EH (cell line): ENCODE results near the gene EGFLAM.

Experiments used
- DNase-seq: peaks from one replicate; pipeline ENCODE4 v3.0.0-alpha.2; 2015; ENCODE audit warnings: low read depth

The EGFLAM gene

GRCh38 chr5:38448568-38449350 is 190.4 kb downstream of the EGFLAM start:
- no peak for DNase-seq

- DNase-seq: no peak
Measured at GRCh38 chr5:38450627-38451026, 192.3 kb downstream of the EGFLAM start.

GRCh38 chr5:38451074-38451725 is 192.8 kb downstream of the EGFLAM start:
- DNase-seq: no peak

GRCh38 chr5:38452201-38452600 is 193.8 kb downstream of the EGFLAM start:
- no peak for DNase-seq

GRCh38 chr5:38453506-38453905 is 195.1 kb downstream of the EGFLAM start:
- no peak for DNase-seq

GRCh38 chr5:38453921-38454320 is 195.6 kb downstream of the EGFLAM start:
- no peak for DNase-seq

GRCh38 chr5:38455796-38456330 is 197.5 kb downstream of the EGFLAM start:
- DNase-seq: no peak

- peak; percentile 43 for DNase-seq
Measured at GRCh38 chr5:38456657-38457399, 198.5 kb downstream of the EGFLAM start.

GRCh38 chr5:38458174-38458573 is 199.8 kb downstream of the EGFLAM start:
- DNase-seq: no peak

- peak; percentile 72 for DNase-seq
Measured at GRCh38 chr5:38462976-38463633, 204.7 kb downstream of the EGFLAM start.

GRCh38 chr5:38463634-38464521 is 205.5 kb downstream of the EGFLAM start:
- peak; percentile 97 for DNase-seq

- peak; percentile 42 for DNase-seq
Measured at GRCh38 chr5:38465061-38465460, 206.7 kb downstream of the EGFLAM start.

- DNase-seq: no peak
Measured at GRCh38 chr5:38465702-38466423, 207.5 kb downstream of the EGFLAM start.

GRCh38 chr5:38466424-38467189 is 208.2 kb downstream of the EGFLAM start:
- DNase-seq: no peak

- DNase-seq: peak; percentile 57
Measured at GRCh38 chr5:38467353-38468040, 209.1 kb downstream of the EGFLAM start.

GRCh38 chr5:38468202-38468673 is 209.9 kb downstream of the EGFLAM start:
- DNase-seq: peak; percentile 93

- no peak for DNase-seq
Measured at GRCh38 chr5:38468978-38469706, 210.8 kb downstream of the EGFLAM start.

GRCh38 chr5:38469707-38470267 is 211.4 kb downstream of the EGFLAM start:
- no peak for DNase-seq
